Stimulated activated CD4-positive, alpha-beta T cell treated with anti-CD3 and anti-CD28 coated beads, Interleukin-15, amount 100 ng/mL, for 1 hour (primary cell): ENCODE results near the gene GFM1.

Experiments
- DNase-seq, 2 donors: peaks; one replicate each; pipeline ENCODE4 v3.0.0-alpha.2; 2020; ENCODE audit warnings: low read depth in 1 of 2, low spot score in 1 of 2

The GFM1 gene

GRCh38 chr3:158723991-158724390 is 79.7 kb downstream of the GFM1 start:
- DNase-seq = no peak

DNA sequence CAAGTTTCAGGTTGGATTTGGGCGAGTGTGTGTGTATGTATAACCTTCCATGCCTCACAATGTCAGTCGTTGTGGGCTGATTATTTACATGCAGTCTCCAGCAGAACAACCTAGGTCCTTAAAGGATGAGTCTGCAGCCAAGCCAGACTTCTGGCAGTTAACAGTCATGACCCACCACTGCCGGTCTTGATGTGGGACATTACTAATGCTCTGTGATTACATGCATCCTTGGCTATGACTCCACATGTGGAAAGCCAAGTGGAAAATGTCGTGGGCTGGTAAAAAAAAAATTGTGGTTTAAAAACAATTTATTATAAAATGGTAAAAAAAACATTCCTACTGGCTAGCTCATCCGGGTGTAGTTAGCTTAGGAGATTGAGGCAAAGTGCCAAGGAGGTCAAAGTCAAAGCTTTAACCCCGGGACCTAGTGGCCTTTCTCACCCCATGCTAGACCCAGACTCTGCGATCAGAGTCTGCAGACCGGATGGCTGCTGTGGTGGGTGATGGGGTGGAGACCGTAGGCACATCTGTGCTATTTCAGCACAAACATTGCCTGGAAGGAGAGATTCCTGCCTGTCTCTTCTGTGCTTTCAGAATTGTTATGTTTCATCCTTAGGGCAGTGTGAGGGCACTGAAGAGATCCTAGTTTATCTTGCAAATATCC is 81.2 kb downstream of the GFM1 start:
- DNase-seq = no peak

DNA sequence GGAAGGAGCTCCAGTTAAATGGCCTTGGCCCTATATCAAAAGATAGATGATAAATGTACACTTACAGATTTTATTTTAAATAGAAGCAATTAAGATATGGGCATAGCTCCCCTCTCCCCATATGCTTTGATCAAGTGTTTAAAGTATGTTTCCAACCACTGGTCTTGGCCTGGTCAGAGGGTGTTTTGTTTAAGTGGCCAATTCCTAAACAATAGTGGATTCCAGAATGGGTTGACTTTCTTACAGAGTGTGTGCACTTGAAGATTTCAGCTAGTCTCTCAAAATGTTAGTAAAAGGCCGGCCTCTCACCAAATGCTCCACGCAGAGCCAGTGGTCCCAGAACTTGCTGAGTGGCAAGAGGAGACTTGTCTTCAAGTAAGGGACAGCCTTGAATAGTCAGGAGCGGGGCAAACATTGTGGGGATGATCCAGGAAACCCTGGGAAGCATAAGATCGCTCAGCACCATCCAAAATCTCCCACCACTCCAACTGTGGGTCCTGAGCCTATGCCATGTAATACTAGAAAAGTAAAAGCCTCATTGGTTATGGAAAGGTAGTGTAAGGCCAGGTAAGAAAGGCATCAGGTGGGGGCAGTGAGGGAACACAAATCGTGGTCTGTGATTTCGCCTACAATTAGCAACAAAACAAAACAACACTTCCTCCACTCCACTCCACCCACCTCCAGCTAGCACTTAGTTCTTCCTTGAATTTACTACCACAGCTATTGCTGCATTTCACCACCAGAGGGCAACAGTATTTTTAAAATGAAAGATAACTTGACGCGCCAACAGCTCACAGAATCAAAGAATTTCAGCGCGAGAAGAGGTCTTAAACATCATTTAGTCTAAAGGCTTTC is 83.1 kb downstream of the GFM1 start:
- DNase-seq = no peak

GRCh38 chr3:158728061-158728377 is 83.7 kb downstream of the GFM1 start:
- DNase-seq = no peak

DNA sequence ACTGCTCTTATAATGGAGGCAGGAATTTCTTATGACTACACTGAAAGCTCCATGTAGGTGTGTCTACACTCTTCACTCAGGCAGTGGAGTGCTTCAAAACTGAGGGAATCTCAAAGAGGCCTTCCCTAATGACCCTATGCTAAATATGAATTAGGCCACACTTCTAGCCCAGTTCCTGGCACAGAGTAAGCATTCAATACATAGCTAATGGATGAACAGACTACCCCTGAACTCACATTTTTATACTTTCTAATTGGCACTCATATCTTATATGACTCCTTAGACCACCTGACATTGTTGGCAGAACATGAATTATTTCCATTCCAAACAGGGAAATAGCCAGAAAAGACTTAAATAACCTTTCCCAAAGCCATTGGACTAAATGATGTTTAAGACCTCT is 84.5 kb downstream of the GFM1 start:
- DNase-seq = no peak

GRCh38 chr3:158731486-158731885 is 87.2 kb downstream of the GFM1 start:
- DNase-seq = no peak

DNA sequence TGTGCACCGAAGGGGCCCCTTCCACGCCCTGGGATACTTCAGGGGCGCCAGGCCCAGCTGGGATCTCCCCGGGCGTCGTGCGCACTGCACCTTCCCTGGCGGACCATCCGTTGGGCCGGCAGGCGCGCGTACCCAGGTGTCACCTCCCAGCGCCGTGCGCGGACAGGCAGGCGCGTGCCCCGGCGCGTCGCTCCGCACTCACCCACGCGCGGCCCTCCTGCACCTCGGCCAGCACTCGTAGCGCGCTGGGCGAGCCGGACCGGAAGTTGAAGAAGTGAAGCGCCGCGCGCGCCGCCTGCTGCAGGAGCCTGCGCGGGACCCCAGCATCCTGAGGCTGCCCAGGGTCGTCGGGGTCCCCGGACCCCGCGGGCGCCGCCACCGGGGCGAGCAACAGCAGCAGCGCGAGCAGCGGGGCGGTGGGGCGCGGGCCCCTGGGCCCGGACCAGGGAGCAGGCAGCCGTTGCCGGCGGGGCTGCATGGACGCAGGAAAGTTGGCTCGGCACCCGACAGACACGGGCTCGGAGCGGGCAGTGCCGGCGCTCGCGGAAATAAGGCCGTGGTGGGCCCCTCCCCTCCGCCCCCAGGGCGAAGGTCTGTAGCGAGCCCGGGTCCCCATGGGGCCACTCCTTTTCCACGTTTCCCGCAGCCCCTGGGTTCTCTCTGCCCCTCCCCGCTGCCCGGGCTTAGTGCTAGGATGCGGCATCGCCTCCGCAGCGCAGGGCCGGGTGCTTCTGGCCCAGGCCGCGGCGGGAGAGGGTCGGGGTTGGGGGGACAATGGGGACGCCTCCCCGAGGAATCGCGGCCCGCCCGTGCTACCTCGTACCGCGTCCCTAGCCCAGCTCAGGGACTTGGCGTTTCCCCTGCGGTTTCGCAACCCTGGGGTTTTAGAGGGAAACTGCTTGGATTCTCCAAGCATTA is 87.9 kb downstream of the GFM1 start, which contains the start of gene RARRES1:
RARRES1 (minus strand) TSS at position 520 of the 918 bp plus-strand sequence; CDS start at position 478, 42 bp downstream.
- peak in 1 of 2 donors; percentile 8 for DNase-seq

DNA sequence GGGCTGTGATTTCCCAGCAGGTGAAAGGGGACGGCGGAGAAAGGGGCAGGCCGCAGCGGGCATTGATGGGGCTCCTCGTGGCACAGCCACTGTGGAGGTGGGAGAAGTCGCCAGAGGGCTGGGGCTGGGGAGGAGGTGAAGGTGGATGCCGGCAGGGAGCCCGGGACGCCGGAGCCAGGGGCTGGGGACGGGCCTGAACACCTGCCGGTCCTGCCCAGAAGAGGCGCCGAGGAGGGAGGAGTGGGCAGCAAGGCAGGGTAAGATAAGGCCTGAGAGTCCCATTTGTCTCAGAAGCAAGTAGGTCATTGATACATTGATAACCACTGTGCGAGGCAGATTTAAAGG is 88.5 kb downstream of the GFM1 start:
- DNase-seq = no peak

DNA sequence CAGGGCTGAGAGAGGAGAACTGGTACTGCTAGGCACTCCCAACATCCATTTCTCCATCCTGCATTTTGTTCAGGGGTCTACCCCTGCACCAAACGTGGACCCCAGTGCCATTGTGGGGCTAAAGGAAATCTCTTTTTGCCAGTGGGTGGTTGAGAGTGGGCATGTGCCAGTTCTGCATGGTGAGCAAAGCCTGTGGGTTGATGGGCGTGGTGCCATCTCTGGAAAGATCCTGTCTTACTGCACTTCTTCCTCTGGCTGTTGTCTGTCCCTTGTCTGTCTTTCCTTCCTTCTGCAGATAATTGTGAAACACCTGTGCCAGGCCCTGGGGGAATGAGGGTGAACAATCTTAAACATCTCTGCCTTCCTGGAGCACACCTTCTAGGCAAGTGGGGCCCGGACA is 89.3 kb downstream of the GFM1 start:
- DNase-seq = no peak

DNA sequence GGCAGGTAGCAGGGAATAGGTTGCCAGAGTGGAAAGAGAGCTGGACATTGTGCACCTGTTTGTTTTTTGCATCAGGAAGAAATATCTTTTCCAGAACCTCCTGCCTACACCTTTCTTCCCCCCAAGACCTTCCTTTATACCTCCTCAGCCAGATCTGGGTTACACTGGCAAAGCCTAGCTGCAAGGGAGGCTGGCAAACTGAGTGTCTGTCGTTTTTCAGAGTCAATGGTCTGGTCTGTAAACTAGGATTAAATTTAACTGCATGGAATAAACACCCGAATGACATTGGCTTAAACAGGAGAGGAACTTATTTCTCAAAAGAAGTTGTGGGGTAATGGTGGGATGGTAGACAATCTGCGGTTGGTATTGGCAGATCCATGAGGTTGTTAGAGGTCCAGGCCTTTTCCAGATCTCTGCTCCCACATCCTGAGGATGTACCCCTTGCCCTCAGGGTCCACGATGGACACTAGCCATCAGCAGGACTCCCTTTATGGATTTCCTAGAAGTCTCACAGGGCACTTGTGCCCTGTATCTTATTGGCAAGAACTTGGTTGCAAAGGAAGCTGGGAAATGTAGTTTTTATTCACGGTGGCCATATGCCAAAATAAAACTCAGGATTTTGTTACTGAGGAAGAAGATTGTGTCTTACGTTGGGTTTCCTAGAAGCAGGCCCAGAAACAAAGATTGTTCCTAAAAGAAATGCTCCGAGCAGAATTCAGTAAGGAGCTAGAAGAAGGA is 91.1 kb downstream of the GFM1 start:
- no peak for DNase-seq

DNA sequence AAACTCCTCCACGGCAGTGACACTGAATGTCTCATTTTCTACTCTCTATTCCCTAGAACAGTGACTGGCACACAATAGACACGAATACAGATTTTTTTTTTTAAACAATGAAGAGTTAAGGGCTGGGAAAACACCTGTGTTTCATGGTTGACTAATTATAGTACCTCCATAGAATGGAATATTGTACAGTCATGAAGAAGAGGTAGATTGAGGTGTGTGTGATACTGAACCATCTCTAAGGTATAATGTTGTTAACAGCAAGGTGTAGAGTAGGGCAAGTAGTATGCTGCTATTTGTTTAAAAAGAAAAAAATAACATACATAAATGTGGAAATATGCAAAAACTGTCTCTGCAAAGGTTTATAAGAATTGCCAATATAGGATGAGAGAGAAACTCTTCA is 93.1 kb downstream of the GFM1 start:
- no peak for DNase-seq

GRCh38 chr3:158737976-158738615 is 93.8 kb downstream of the GFM1 start:
- no peak for DNase-seq

DNA sequence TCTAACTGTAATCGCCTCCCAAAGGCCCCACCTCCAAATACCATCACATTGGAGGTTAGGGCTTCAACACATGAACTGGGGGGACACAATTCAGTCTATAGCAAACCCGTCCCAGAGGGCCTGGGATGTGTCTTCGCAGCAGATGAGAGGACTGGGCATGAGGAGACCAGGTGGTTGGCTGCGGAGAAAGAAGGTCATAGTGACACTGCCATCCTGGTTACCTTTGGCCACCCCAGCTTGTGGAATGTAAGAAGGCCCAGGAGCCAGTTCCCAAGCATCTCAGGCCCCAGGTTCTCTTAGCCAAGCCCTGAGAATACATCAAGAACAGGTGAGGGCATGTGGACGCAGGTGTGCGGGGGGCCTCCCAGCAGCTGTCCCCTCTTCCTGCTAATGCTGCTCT is 94.3 kb downstream of the GFM1 start:
- DNase-seq = no peak

GRCh38 chr3:158739078-158739477 is 94.8 kb downstream of the GFM1 start:
- DNase-seq = no peak

- no peak for DNase-seq
Measured at GRCh38 chr3:158739661-158740060, 95.3 kb downstream of the GFM1 start.
